Umbilical cord (tissue), 2 donors: ENCODE measurements around the gene EIF1AD. TPM values are rescaled to one million over a fixed set of nuclear protein-coding genes. Genes with fewer than 3 reads are reported as not detected.
A peak's percentile ranks its signal among the peaks of the same experiment; 100 is the strongest.
"Not testable (repeated sequence)": the region's sequence is repeated elsewhere in the genome, so short reads cannot be mapped to it uniquely, and the experiment has no call there.

Experiments used
- DNase-seq: peaks from one replicate; pipeline ENCODE4 v3.0.0-alpha.2; 2015; ENCODE audit warnings: low spot score
- total RNA-seq: library from RNA; depleted of rRNA; stranded (reverse); fragments of >200 nt; gene quantifications from one replicate; pipeline ENCODE4 v1.2.3, GENCODE V29; 2014; ENCODE audit warnings: low replicate concordance; ENCODE audit not compliant: insufficient read depth

EIF1AD gene
- total RNA-seq, 1 donor from 2014 or later: 16.1 TPM

DNA sequence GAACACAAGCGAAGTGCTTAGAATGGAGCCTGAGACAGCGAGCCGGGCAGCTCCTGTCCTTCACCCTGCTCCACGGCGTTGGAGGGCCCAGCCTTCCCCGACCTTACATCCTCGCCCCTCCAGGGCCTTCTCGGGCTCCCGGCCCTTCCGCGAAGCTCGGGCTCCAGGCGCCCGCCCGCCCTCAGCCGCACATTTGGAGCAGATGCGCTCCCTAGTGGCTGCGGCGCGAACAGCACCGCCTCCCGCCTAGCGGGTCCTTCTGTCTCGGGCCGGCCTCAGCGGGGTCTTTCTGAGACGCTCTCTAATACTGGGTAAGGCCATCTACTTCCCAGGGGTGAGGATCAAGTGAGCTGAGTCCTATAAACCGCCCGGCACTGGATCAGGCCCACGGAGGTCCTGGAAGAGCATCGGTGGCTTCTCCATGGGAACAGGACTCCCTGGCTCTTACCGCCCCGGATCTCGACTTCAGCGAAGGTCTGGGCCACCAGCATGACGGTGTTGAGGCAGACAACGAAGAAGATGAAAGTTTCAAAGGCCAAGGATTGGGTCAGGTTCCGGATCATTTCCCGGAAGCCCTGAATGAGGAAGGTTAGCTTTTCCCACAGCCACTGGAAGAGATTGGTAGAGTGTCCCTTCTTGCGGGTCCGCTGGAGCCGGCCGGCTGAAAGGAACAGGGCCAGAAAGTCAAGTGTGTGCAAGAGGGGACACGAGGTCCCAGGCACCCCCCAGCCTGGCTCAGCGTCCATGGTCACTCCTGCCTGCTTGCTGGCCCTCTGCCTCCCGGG lies 20.6 kb upstream of the EIF1AD start:
- peak; percentile 52 for DNase-seq

- DNase-seq: no peak
These were observed 18.8 kb upstream of the EIF1AD start for GRCh38 chr11:66020618-66021357.

- no peak for DNase-seq
These were observed 18.3 kb upstream of the EIF1AD start for GRCh38 chr11:66020212-66020611.

DNA sequence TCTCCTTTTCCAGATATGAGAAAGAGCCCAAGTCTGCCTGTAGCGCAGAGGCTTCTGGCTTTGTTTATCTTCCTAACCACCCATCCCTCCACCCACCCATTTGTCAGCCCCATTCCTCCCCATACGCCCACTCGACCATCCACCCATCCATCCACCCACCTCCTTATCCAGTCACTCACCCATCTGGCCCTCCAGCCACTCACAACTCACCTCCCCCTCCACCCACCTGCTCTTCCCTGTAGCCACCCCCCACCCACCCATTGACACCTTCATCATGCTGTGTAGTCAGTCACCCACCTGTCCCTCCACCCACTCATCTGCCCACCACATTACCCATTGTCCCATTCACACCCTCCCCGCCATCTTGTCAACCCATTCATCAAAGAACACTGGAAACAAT lies 15.4 kb upstream of the EIF1AD start:
- no peak for DNase-seq

- DNase-seq: no peak
These were observed 14.8 kb upstream of the EIF1AD start for GRCh38 chr11:66016793-66017177.

DNA sequence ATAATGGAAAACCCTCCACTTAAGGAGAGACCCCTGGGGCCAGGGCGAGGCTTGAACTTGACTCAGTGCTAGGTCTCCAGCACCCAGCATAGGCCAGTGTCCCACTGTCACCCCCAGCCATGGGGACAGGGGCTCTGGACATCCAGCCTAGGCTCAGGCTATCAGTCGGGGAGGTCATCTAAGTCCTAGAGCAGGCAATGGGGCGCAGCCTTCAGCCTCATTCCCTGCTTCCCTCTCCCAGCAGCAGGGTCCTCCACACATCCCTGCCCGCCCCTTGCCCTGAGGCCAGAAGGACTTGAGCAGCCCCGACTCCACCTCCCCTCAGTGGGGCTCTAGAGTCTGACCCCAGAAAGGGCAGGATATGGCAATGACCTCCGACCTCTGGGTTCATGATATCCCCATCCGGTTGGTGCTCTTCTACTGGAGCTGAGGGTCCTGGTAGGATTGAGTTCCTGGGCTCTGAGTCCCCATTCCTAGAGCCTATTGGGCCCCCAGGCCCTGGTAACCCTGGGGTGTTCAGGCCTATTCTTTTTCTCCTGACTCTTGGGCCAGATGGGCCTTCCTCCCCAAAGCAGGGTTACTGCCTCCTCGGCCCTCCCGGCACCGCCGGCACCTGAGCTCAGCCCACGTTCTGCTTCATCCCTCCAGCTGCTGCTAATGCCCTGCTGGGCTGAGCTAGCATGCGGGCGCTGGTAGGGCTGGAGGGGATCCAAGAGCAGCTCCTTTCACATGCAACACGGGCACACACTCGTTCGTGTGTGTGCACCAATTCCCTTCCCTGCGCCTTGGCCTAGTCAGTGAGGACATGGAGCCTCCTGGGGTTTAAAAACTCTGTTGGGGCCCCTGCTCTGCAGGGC lies 14.2 kb upstream of the EIF1AD start:
- DNase-seq: no peak

GRCh38 chr11:66015454-66015881 lies 13.5 kb upstream of the EIF1AD start:
- DNase-seq: peak; percentile 44

DNA sequence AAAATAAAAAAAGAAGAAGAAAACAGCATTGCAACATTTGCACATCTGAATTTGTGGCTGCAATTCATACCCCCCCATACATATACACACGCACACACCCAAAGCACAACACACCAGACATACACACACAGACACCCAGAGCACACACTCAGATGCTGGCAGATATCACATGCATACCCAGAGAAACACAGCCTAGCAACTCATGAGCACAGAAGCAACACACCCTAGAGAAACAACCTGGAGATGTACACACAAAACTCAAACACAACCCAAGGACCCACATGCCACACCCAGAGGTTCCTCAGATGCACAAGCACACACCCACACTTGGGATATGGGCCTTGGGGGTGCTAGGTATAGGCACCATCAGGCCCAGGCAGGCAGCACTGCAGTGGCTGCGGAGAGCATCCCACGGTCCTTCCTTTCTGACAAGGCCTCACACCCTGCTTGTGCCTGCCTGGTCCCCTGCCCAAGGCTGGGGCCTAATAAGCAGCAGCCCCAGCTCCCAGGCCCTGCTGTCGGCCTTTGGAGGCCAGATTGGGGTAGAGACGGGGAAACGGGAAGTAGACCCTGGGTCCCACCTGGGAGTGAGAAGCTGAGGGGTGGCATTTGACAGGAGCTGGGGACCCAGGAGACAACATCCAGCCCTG lies 13.0 kb upstream of the EIF1AD start:
- no peak for DNase-seq

- DNase-seq: no peak
These were observed 11.8 kb upstream of the EIF1AD start for GRCh38 chr11:66013762-66014100.

GRCh38 chr11:66012946-66013761 lies 11.2 kb upstream of the EIF1AD start:
- no peak for DNase-seq

DNA sequence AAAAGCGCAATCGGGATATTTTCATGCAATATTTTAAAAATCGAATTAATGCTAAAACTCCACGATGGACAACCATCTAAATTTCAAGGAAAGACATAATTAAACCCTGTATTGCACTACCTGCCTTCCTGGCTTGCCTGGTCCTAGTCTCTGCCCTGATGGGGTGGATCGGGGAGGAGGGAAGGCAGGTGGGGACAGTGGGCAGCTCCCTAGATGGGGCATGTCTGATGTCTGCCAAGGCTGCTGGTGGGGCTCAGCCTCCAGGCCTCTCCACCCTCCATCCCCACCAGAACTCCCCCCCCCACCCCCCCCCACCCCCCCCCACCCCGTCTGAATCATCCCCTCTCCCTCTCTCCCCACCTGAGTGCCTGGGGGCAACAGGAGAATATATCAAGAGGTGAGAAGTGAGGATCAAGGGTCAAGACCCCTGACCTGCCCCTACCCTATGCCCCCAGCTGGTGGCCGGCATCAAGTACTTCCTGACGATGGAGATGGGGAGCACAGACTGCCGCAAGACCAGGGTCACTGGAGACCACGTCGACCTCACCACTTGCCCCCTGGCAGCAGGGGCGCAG lies 10.5 kb upstream of the EIF1AD start:
- DNase-seq: no peak

- no peak for DNase-seq
These were observed 9.9 kb upstream of the EIF1AD start, which contains the start of gene CST6 for GRCh38 chr11:66011785-66012303. Gene CST6, plus strand, starts transcription at chr11:66012008. Its CDS starts 37 bp downstream, at chr11:66012045.

DNA sequence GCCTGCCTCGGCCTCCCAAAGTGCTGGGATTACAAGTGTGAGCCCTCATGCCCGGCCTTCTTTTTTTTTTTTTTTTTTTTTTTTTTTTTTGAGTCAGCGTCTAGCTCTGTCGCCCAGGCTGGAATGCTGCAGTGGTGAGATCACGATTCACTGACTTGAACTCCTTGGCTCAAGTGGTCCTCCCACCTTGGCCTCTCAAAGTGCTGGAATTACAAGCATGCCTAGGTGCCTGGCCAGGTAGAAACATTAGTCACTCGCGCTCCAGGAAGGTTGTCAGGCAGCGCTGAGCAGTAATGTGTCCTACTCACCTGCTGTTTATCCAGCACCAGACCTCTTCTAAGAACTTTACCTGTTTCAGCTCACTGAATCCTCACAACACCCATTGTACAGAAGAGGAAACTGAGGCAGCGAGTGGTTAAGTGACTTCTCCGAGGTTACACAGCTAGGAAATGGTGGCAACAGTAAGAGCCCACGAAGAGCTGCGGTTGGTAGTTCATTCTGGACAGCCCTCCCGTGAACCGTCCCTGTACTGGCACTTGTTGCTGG lies 9.4 kb upstream of the EIF1AD start:
- peak; percentile 31 for DNase-seq

- DNase-seq: not testable (repeated sequence)
These were observed 8.1 kb upstream of the EIF1AD start for GRCh38 chr11:66010036-66010435.

DNA sequence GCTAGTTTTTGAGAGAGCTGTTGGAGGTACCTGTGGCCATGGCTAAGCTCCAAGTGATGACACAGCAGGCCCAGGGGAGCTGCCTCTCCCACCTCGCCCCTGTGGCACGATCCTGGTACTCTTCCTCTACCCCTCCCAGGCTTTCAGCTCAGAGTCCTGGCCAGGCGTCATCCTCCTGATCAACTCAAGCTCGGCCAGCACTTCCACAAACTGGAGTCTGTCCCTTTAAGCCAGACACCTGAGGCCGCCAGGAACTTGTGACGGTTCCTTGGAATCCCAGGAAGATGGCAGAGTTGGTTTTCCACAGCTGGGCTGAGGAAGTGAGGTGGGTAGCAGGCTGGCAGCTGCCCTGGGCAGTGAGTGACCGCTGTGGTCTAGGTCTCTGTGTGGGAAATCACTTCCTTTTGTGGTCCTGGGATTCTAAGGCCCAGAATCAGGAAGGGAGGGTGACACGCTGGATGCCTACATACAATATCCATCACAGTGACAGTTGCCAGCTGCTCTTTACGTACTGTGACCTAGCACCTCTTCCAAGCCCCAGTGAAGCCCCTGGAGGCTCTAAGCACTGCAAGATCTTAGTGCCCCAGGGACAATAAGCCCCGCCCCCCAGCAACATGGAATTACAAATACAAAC lies 6.6 kb upstream of the EIF1AD start:
- DNase-seq: no peak

DNA sequence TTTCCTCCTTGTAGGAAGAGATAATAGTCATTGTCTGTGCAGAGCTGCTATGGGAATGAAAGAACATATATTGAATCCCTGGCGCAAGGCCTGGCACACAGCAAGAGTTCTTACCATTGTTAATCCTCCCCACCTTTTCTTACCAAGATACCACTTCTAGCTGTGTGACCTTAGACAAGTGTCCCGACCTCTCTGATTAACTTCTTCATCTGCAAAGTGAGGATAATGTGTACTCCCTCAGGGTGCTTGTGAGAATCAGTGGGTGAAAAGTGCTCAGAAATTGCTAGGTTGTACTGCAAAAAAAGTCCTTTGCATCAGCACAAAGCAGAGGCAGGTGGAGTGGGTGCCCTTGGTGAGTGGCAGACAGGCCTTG lies 6.1 kb upstream of the EIF1AD start:
- no peak for DNase-seq

GRCh38 chr11:66007201-66007634 lies 5.3 kb upstream of the EIF1AD start:
- peak; percentile 78 for DNase-seq

DNA sequence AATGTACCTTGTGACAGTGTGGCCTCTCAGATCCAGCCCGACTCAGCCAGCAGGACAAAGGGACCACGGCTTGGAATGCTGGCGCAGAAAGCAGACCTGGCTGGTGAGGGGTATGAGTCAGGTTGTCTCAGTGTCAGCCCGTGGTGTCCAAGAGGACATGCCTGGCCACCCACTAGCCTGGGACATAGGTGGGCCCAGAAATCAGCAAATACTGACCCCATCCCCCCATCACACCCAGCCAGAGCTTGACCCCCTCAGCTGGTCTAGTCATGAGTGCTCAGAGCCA lies 4.9 kb upstream of the EIF1AD start:
- no peak for DNase-seq

DNA sequence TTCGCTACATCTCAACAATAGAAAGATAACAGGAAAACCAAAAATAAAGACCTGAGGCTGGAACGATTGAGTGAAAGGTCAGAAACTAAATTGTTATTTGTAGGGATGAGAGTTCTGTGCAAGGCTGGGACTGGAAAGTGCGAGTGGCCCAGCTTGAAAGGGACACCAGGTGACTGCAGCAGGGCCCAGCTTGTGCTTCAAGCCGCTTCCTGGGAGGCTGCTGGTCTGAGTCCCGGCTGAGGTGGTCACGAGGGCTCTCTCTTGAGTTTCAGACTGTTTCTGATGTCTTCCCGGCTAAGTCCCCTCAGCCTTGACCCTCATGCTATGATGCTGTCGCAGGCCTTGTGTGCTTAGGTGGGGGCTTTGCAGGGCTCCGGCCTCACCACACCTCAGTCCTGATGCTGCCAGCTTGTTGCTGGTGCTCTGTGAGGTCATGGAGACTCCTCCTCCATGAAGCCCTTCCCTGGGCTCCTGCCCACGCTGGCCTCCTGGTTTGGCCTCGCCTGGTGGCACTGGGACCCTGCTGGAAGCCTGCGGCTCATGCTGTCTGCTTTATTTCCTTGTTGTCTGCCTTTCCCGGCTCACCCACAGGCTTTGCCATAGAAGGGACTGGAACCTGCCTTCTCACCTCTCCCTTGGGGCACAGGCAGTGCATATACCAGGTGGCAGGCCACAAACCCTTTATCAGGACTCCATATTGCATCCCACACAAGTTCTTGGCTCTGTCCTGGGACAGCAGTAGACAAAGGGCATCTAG lies 4.4 kb upstream of the EIF1AD start:
- DNase-seq: no peak
